AG04450 (cell line): ENCODE data around the gene EFNA5. TPM values are rescaled to one million over a fixed set of nuclear protein-coding genes. Genes with fewer than 3 reads are reported as not detected.

Source experiments
- CTCF ChIA-PET: fragments of 300-600, 350-600 bp; formaldehyde crosslinking; extraction: SDS; loops from one replicate; lab custom pipeline; 2022; ENCODE audit warnings: antibody characterized with exemption, inconsistent platforms; lab: Charles Lee
- POLR2A ChIA-PET: fragments of 350-600 bp; formaldehyde crosslinking; extraction: SDS; loops from one replicate; lab custom pipeline; 2021; ENCODE audit warnings: antibody characterized with exemption, inconsistent platforms; lab: Yijun Ruan, JAX
- DNase-seq: peaks from one replicate; pipeline ENCODE4 v3.0.0-alpha.2; 2011; ENCODE audit warnings: low read depth, low spot score
- H3K27ac ChIP-seq: one replicate; pipeline ENCODE4 v1.5.1; 2012; ENCODE audit warnings: low read depth, low read length, control low read depth
- H3K27me3 ChIP-seq: one replicate; pipeline ENCODE4 v1.6.0; 2012; ENCODE audit warnings: low read length; ENCODE audit not compliant: control insufficient read depth, insufficient read depth
- H3K4me3 ChIP-seq: 2 replicates; pipeline ENCODE4 v1.5.1; 2011; ENCODE audit warnings: mild to moderate bottlenecking, low read depth, low read length, control low read depth
- H3K9me3 ChIP-seq: 2 replicates; pipeline ENCODE4 v1.5.1; 2012; ENCODE audit warnings: low read length; ENCODE audit not compliant: control insufficient read depth, insufficient read depth
- CTCF ChIP-seq: IDR thresholded peaks from 2 replicates; pipeline ENCODE4 v1.5.1; 2011; ENCODE audit warnings: low read depth, low read length, control low read depth, inconsistent platforms
- polyA plus RNA-seq: library from polyadenylated mRNA; depleted of rRNA; stranded (reverse); fragments of >200 nt; gene quantifications from 2 replicates; pipeline ENCODE4 v1.2.3, GENCODE V29; 2011

The EFNA5 gene
- polyA plus RNA-seq, 1 experiment, result 3.0 TPM

- no peak for DNase-seq
- H3K27ac ChIP-seq, result no peak overlapping the region
- H3K27me3 ChIP-seq, result no peaks in the 10 kb centered on the region
- no peak for TF ChIP-seq CTCF
- H3K9me3 ChIP-seq, result no peaks in the 10 kb centered on the region
- no peak overlapping the region for H3K4me3 ChIP-seq
- ChIA-PET CTCF (no interaction called here), POLR2A (no interaction called here)
These were observed 302.8 kb downstream of the EFNA5 start for GRCh38 chr5:107367939-107368338.

- CTCF ChIA-PET, result no interaction called here
- H3K4me3 ChIP-seq, result no peak overlapping the region
- no peak for TF ChIP-seq CTCF
- no peak for DNase-seq
- POLR2A ChIA-PET, result no interaction called here
- H3K27me3 ChIP-seq, result no peaks in the 10 kb centered on the region
- no peak overlapping the region for H3K27ac ChIP-seq
- no peaks in the 10 kb centered on the region for H3K9me3 ChIP-seq
These were observed 303.3 kb downstream of the EFNA5 start for GRCh38 chr5:107367480-107367879.

- TF ChIP-seq CTCF, result no peak
- Histone ChIP-seq H3K9me3 (no peaks in the 10 kb centered on the region), H3K27me3 (no peaks in the 10 kb centered on the region), H3K4me3 (no peak overlapping the region), H3K27ac (no peak overlapping the region)
- POLR2A ChIA-PET, result no interaction called here
- no peak for DNase-seq
- CTCF ChIA-PET, result no interaction called here
These were observed 305.2 kb downstream of the EFNA5 start for GRCh38 chr5:107365320-107366109.

- no peak for DNase-seq
- H3K9me3 ChIP-seq, result no peaks in the 10 kb centered on the region
- H3K27ac ChIP-seq, result no peak overlapping the region
- ChIA-PET POLR2A (no interaction called here), CTCF (no interaction called here)
- TF ChIP-seq CTCF, result no peak
- H3K27me3 ChIP-seq, result no peaks in the 10 kb centered on the region
- H3K4me3 ChIP-seq, result no peak overlapping the region
These were observed 306.1 kb downstream of the EFNA5 start for GRCh38 chr5:107364443-107365319.

GRCh38 chr5:107363768-107364167 lies 307.0 kb downstream of the EFNA5 start:
- no peaks in the 10 kb centered on the region for H3K9me3 ChIP-seq
- no peak for DNase-seq
- ChIA-PET POLR2A (no interaction called here), CTCF (no interaction called here)
- H3K4me3 ChIP-seq, result no peak overlapping the region
- H3K27me3 ChIP-seq, result no peaks in the 10 kb centered on the region
- TF ChIP-seq CTCF, result no peak
- H3K27ac ChIP-seq, result no peak overlapping the region
